KMS-11 (cell line): ENCODE measurements around the gene AGAP3.
"Not testable (repeated sequence)": the region's sequence is repeated elsewhere in the genome, so short reads cannot be mapped to it uniquely, and the experiment has no call there.

ENCODE experiments used
- H2AFZ ChIP-seq: fragments of 200-600 bp; sonication (generic); 2 replicates; pipeline ENCODE4 v1.6.1; 2016; ENCODE audit warnings: antibody characterized with exemption, mixed run types, low read depth
- H3K27ac ChIP-seq: fragments of 200-600 bp; sonication (generic); 2 replicates; pipeline ENCODE4 v1.6.1; 2016; ENCODE audit warnings: mild to moderate bottlenecking, mixed run types
- H3K27me3 ChIP-seq: fragments of 200-600 bp; sonication (generic); 2 replicates; pipeline ENCODE4 v1.6.1; 2017; ENCODE audit warnings: mild to moderate bottlenecking, low read depth, mixed run types, moderate library complexity; ENCODE audit not compliant: insufficient read depth
- H3K36me3 ChIP-seq: fragments of 200-600 bp; sonication (generic); 2 replicates; pipeline ENCODE4 v1.6.1; 2017; ENCODE audit warnings: mild to moderate bottlenecking, mixed run types; ENCODE audit not compliant: insufficient read depth
- H3K4me1 ChIP-seq: fragments of 200-600 bp; sonication (generic); 2 replicates; pipeline ENCODE4 v1.6.1; 2016; ENCODE audit warnings: mild to moderate bottlenecking, low read depth, mixed run types; ENCODE audit not compliant: poor library complexity, severe bottlenecking
- H3K4me2 ChIP-seq: fragments of 200-600 bp; sonication (generic); 2 replicates; pipeline ENCODE4 v1.7.0; 2016; ENCODE audit warnings: mild to moderate bottlenecking, mixed run types
- H3K4me3 ChIP-seq: fragments of 200-600 bp; sonication (generic); IDR thresholded peaks from 2 replicates; pipeline ENCODE4 v1.6.1; 2017; ENCODE audit warnings: low read depth, low read length, mixed read lengths; ENCODE audit not compliant: insufficient read depth
- H3K79me2 ChIP-seq: fragments of 200-600 bp; sonication (generic); 2 replicates; pipeline ENCODE4 v1.6.1; 2016; ENCODE audit warnings: low read depth, mixed run types; ENCODE audit not compliant: insufficient read depth
- H3K9ac ChIP-seq: fragments of 200-600 bp; sonication (generic); 2 replicates; pipeline ENCODE4 v1.6.1; 2016; ENCODE audit warnings: mild to moderate bottlenecking, mixed run types
- H4K20me1 ChIP-seq: fragments of 200-600 bp; sonication (generic); 2 replicates; pipeline ENCODE4 v1.6.1; 2016; ENCODE audit warnings: mild to moderate bottlenecking, mixed run types; ENCODE audit not compliant: insufficient read depth
- TF ChIP-seq, protein P1 (sequence below): fragments of 200-600 bp; sonication (generic); conservative IDR thresholded peaks from 2 replicates; pipeline ENCODE4 v1.6.1; 2017; ENCODE audit warnings: low read depth, mild to moderate bottlenecking, antibody characterized with exemption, low read length, moderate library complexity, mixed read lengths

Gene AGAP3

DNA sequence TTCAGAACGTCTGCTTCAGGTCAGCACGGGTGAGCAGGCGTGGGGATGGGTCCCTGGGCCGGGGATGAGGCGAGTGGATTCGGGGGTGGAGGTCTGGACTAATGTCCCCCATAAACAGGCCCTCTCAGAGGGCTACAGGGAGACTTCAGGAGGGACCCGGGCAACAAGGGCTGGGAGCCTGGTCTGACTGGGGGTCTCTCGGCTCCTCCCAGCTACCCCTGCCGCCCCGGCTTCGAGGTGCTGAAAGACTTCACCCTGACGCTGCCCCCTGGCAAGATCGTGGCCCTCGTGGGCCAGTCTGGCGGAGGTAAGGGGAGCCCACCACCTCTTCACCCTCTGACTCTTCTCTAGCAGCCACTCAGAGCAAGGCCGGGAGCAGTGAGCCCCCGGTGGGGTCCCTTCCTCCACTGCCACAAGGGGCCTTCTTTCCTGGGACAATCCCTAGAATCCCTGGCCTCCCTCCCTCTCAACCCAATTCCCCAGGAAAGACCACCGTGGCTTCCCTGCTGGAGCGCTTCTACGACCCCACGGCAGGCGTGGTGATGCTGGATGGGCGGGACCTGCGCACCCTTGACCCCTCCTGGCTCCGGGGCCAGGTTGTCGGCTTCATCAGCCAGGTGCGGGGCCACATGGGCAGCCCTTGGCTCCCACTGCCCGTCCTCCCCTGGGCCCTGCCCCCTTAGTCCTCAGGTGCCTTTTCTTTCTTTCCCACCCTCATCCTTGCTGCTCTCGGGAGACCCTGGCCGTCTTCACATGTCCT is 45.5 kb upstream of the AGAP3 start:
- Histone ChIP-seq H3K79me2 (no peaks in the 10 kb centered on the region), H3K27ac (no peak overlapping the region), H4K20me1 (no peaks in the 10 kb centered on the region), H3K36me3 (no peaks in the 10 kb centered on the region), H3K9ac (no peak overlapping the region), H3K27me3 (no peaks in the 10 kb centered on the region), H3K4me2 (no peak overlapping the region), H3K4me3 (no peak overlapping the region), H3K4me1 (peaks cover 12% of the 10 kb centered on the region), H2AFZ (no peak overlapping the region)
- TF ChIP-seq, protein P1, sequence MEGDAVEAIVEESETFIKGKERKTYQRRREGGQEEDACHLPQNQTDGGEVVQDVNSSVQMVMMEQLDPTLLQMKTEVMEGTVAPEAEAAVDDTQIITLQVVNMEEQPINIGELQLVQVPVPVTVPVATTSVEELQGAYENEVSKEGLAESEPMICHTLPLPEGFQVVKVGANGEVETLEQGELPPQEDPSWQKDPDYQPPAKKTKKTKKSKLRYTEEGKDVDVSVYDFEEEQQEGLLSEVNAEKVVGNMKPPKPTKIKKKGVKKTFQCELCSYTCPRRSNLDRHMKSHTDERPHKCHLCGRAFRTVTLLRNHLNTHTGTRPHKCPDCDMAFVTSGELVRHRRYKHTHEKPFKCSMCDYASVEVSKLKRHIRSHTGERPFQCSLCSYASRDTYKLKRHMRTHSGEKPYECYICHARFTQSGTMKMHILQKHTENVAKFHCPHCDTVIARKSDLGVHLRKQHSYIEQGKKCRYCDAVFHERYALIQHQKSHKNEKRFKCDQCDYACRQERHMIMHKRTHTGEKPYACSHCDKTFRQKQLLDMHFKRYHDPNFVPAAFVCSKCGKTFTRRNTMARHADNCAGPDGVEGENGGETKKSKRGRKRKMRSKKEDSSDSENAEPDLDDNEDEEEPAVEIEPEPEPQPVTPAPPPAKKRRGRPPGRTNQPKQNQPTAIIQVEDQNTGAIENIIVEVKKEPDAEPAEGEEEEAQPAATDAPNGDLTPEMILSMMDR, result no peak

- H3K4me1 ChIP-seq, result peaks cover 12% of the 10 kb centered on the region
- not testable (repeated sequence) for H3K9ac ChIP-seq, H3K4me2 ChIP-seq, H3K36me3 ChIP-seq, H3K27me3 ChIP-seq, H3K79me2 ChIP-seq, H4K20me1 ChIP-seq, H3K4me3 ChIP-seq, H2AFZ ChIP-seq, H3K27ac ChIP-seq
These were observed 42.8 kb upstream of the AGAP3 start for GRCh38 chr7:151043449-151043848.

- peaks cover 8% of the 10 kb centered on the region for H3K4me1 ChIP-seq
- no peak overlapping the region for H2AFZ ChIP-seq
- no peaks in the 10 kb centered on the region for H3K36me3 ChIP-seq
These were observed 42.3 kb upstream of the AGAP3 start for GRCh38 chr7:151043959-151044358.

GRCh38 chr7:151045262-151045661 is 41.0 kb upstream of the AGAP3 start:
- Histone ChIP-seq H3K27ac (no peak overlapping the region), H3K4me1 (no peaks in the 10 kb centered on the region), H3K4me3 (no peak overlapping the region), H2AFZ (no peak overlapping the region), H3K27me3 (peaks cover 11% of the 10 kb centered on the region; the same call in 1 of the 2 replicates), H3K9ac (no peak overlapping the region), H3K36me3 (no peaks in the 10 kb centered on the region), H4K20me1 (no peaks in the 10 kb centered on the region), H3K79me2 (no peaks in the 10 kb centered on the region), H3K4me2 (no peak overlapping the region)
- TF ChIP-seq, protein P1, result no peak

More at GRCh38 chr7:151043959-151044358, 42.3 kb upstream of the AGAP3 start:
- Histone ChIP-seq H3K4me3 (no peak overlapping the region), H3K27me3 (no peaks in the 10 kb centered on the region; the same call in 1 of the 2 replicates), H3K79me2 (no peaks in the 10 kb centered on the region), H3K27ac (no peak overlapping the region), H3K4me2 (no peak overlapping the region), H4K20me1 (no peaks in the 10 kb centered on the region), H3K9ac (no peak overlapping the region)
- TF ChIP-seq, protein P1, result no peak

- Histone ChIP-seq H3K4me1 (no peaks in the 10 kb centered on the region), H3K36me3 (no peaks in the 10 kb centered on the region), H3K4me2 (no peak overlapping the region), H4K20me1 (no peaks in the 10 kb centered on the region), H3K79me2 (no peaks in the 10 kb centered on the region), H3K27me3 (peaks cover 13% of the 10 kb centered on the region; the same call in 1 of the 2 replicates), H2AFZ (no peak overlapping the region), H3K27ac (no peak overlapping the region), H3K9ac (no peak overlapping the region), H3K4me3 (no peak overlapping the region)
- TF ChIP-seq, protein P1, result no peak
These were observed 40.3 kb upstream of the AGAP3 start for GRCh38 chr7:151045967-151046366.
